KOPT-K1 (cell line): Measurements from ENCODE around the gene TLCD3B.

Experiments
- H3K27ac ChIP-seq: fragments of 200-600 bp; sonication (generic); 2 replicates; pipeline ENCODE4 v1.5.1; 2016; ENCODE audit warnings: antibody characterized with exemption, mild to moderate bottlenecking, low read depth, low read length; ENCODE audit not compliant: poor library complexity, severe bottlenecking
- H3K36me3 ChIP-seq: fragments of 200-600 bp; sonication (generic); 2 replicates; pipeline ENCODE4 v1.5.1; 2017; ENCODE audit warnings: antibody characterized with exemption, mild to moderate bottlenecking, low read length, moderate library complexity; ENCODE audit not compliant: insufficient read depth
- H3K9me3 ChIP-seq: fragments of 200-600 bp; sonication (generic); 2 replicates; pipeline ENCODE4 v1.5.1; 2017; ENCODE audit warnings: antibody characterized with exemption, low read length, mild to moderate bottlenecking; ENCODE audit not compliant: insufficient read depth, poor library complexity, severe bottlenecking

The TLCD3B gene

GRCh38 chr16:29995324-29995910, 35.7 kb downstream of the TLCD3B start, which contains the start of gene HIRIP3:
TSS of gene HIRIP3 (minus strand) at chr16:29995617. CDS start at chr16:29995605, 12 bp downstream.
- Histone ChIP-seq H3K36me3 (peaks cover 72% of the 10 kb centered on the region), H3K9me3 (no peaks in the 10 kb centered on the region), H3K27ac (peak within 1 kb of the TSS; percentile 96)

GRCh38 chr16:29994600-29995323, 36.3 kb downstream of the TLCD3B start:
- Histone ChIP-seq H3K27ac (peak overlapping the region; percentile 96), H3K36me3 (peaks cover 72% of the 10 kb centered on the region), H3K9me3 (no peaks in the 10 kb centered on the region)

- Histone ChIP-seq H3K27ac (peak overlapping the region; percentile 96), H3K36me3 (peaks cover 72% of the 10 kb centered on the region), H3K9me3 (no peaks in the 10 kb centered on the region)
These were observed 37.0 kb downstream of the TLCD3B start for GRCh38 chr16:29993903-29994599.

- no peaks in the 10 kb centered on the region for H3K9me3 ChIP-seq
- peaks cover 75% of the 10 kb centered on the region for H3K36me3 ChIP-seq
- H3K27ac ChIP-seq = no peak overlapping the region
These were observed 37.7 kb downstream of the TLCD3B start for GRCh38 chr16:29993191-29993902.

- H3K9me3 ChIP-seq = no peaks in the 10 kb centered on the region
- H3K27ac ChIP-seq = no peak overlapping the region
- H3K36me3 ChIP-seq = peaks cover 75% of the 10 kb centered on the region
These were observed 38.6 kb downstream of the TLCD3B start for GRCh38 chr16:29992344-29992967.

DNA sequence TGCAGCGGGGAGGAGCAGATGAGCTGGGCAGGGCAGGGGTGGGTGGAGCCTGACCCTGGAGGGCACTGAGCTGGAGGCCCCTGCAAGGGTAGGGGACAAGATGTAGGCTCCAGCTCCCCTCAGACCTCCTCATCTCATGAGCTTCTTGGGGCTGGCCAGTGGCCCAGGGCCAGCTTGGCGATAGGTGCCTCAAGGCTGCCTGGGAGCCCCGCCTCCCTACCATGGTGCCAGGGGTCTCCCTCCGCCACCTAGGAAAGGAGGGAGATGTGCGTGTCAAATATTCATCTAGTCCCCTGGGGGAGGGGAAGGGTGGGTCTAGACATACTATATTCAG, 39.5 kb downstream of the TLCD3B start:
- Histone ChIP-seq H3K9me3 (no peaks in the 10 kb centered on the region), H3K27ac (no peak overlapping the region), H3K36me3 (peaks cover 83% of the 10 kb centered on the region)

GRCh38 chr16:29990883-29991570, 40.0 kb downstream of the TLCD3B start:
- Histone ChIP-seq H3K36me3 (peaks cover 88% of the 10 kb centered on the region), H3K27ac (no peak overlapping the region)

DNA sequence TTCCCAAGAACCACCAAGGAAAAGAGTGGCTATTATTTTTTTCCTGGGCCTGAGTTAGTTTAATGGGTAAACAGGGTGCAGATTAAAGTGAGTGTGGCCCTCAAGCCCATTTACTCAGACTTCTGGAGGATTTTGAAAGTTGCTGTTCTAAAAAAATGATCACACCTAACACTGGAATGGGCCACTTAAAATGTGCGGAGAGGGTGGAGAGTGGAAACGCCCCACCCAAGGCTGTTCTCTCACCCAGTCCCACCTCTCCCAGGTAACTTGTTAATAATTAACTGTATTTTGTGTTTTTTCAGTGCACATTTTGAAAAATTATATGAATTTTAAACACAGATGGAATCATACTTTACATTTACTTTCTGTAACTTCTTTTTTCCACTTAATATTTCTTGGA, 41.0 kb downstream of the TLCD3B start:
- Histone ChIP-seq H3K27ac (no peak overlapping the region), H3K36me3 (peaks cover 98% of the 10 kb centered on the region), H3K9me3 (no peaks in the 10 kb centered on the region)

More at GRCh38 chr16:29990883-29991570, 40.0 kb downstream of the TLCD3B start:
- H3K9me3 ChIP-seq = no peaks in the 10 kb centered on the region

DNA sequence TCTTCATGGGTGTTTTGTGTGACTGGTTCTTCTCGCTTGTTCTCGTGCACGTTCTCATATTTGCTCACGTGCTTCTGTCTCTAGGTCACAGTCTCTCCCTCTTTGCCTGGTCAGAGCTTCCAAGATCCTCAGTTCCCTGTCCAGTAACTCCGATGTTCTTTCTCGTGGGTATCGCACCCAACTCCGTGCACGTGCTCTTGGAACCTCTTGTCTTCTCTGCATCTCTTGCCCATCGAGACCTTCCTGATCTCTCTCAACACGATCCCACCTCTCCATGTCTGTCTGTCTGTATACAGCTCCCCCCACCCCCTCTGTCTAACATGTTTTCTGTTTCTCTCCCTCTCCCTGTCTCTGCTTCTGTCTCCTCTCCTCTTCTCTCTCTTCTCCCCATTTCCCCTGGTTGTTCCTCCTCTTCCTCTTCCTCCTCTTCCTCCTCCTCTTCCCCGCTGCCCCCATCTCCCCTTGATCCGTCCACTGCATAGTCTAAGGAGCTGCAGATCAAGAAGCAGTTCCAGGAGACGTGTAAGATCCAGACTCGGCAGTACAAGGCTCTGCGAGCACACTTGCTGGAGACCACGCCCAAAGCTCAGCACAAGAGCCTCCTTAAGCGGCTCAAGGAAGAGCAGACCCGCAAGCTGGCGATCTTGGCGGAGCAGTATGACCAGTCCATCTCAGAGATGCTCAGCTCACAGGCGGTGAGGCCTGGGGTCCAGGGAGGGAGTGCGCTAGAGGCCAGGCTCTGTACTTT, 41.8 kb downstream of the TLCD3B start:
- Histone ChIP-seq H3K36me3 (peaks cover 100% of the 10 kb centered on the region), H3K27ac (no peak overlapping the region), H3K9me3 (no peaks in the 10 kb centered on the region)

DNA sequence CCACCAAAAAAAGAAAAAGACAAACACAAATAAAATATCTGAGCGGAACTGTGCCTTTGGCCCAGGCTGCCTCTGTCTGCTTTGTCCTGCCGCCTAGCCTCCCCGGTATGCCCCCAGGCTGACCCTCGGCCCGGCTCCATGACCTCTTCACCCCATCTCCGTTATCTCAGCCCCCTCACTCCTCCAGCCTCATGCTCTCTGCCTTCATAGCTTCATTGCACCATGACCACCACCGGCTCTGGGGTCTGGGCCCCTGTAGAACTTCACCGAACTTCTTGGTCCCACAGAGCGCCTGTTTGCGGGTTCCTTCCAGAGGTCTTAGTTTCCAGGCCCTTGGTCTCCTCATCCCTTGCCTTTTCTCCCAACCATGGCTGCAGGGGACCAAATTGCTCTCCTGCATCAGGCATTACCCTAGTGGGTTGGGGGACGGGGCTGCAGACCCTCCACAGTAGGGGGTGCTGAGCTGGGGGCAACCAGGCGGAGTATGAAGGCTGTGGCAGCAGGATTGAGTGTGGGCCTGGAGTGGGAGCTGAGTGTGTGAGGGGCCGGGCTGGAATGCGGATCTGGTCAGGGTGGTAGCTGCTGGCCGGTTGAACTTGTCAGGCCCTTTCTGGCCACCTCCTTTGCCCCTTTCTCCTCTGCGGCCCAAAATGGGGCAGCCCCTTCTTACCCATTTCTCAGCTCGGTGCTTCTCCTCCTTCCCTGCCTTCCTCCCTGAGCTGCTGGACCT, 42.6 kb downstream of the TLCD3B start:
- Histone ChIP-seq H3K36me3 (peaks cover 100% of the 10 kb centered on the region), H3K9me3 (no peaks in the 10 kb centered on the region), H3K27ac (no peak overlapping the region)

GRCh38 chr16:29987371-29988085, 43.5 kb downstream of the TLCD3B start:
- no peak overlapping the region for H3K27ac ChIP-seq
- no peaks in the 10 kb centered on the region for H3K9me3 ChIP-seq
- H3K36me3 ChIP-seq = peaks cover 100% of the 10 kb centered on the region

DNA sequence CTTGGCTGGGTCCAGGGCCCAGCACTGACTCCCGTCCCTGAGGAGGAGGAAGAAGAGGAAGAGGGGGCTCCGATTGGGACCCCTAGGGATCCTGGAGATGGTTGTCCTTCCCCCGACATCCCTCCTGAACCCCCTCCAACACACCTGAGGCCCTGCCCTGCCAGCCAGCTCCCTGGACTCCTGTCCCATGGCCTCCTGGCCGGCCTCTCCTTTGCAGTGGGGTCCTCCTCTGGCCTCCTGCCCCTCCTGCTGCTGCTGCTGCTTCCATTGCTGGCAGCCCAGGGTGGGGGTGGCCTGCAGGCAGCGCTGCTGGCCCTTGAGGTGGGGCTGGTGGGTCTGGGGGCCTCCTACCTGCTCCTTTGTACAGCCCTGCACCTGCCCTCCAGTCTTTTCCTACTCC, 44.1 kb downstream of the TLCD3B start:
- Histone ChIP-seq H3K9me3 (no peaks in the 10 kb centered on the region), H3K27ac (no peak overlapping the region), H3K36me3 (peaks cover 100% of the 10 kb centered on the region)

DNA sequence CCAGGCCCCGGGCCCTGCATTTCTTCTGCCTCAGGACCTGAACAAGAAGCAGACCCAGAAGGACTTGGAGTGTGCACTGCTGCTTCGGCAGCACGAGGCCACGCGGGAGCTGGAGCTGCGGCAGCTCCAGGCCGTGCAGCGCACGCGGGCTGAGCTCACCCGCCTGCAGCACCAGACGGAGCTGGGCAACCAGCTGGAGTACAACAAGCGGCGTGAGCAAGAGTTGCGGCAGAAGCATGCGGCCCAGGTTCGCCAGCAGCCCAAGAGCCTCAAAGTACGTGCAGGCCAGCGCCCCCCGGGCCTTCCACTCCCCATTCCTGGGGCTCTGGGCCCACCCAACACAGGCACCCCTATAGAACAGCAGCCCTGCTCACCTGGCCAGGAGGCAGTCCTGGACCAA, 44.8 kb downstream of the TLCD3B start:
- Histone ChIP-seq H3K27ac (no peak overlapping the region), H3K36me3 (peaks cover 100% of the 10 kb centered on the region), H3K9me3 (no peaks in the 10 kb centered on the region)
